ENCODE measurements around the gene MLH3.

MLH3 gene

GRCh38 chr14:75063491-75064204, 12.4 kb upstream of the MLH3 start, which contains the start of gene ACYP1:
Gene ACYP1, minus strand, starts transcription at chr14:75064024. Its CDS starts 471 bp downstream, at chr14:75063553.
- peak; percentile 97 for DNase-seq (ENCODE audit: low spot score)
- ChIA-PET CTCF (interaction anchor here (0.6 to 0.9 kb wide), 5 partner anchors 28 to 236 kb away, joined by 3 to 4 read pairs (median 3); no protein-coding TSS in a partner anchor), POLR2A (ENCODE audit: low non-redundant PET) (interaction anchor here (0.6 to 0.8 kb wide), 3 partner anchors 118 to 1846 kb away, joined by 3 to 5 read pairs (median 4); no protein-coding TSS in a partner anchor)
- TF ChIP-seq CTCF (conservative IDR thresholded peaks at IDR 0.05; ENCODE audit: low read depth): no peak
- H3K27ac ChIP-seq: peak within 1 kb of the TSS; percentile 89

DNA sequence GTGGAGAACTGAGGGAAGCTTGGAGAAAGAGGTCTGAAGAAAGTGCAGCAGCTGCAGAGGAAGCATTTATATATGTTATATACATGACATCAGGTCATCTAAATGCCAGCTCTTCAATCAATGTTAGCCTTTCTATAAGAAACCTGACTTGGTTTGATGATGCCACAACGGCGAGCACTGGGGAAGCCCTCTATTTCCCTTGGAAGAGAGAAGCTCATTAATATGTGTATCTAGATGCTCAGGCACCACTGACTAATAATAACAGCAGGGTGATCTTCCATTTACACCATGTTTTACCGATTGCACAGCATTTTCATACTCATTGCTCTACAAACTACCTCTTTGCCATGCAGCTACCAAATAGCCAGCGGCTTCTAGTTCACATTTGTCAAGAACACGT, 11.7 kb upstream of the MLH3 start:
- H3K27ac ChIP-seq: peak overlapping the region; percentile 89
- no peak for TF ChIP-seq CTCF (conservative IDR thresholded peaks at IDR 0.05; ENCODE audit: low read depth)
- no peak for DNase-seq (ENCODE audit: low spot score)
- POLR2A ChIA-PET (ENCODE audit: low non-redundant PET): no interaction called here
- CTCF ChIA-PET: interaction anchor here (0.6 kb wide), 2 partner anchors 25 to 157 kb away, joined by 3 to 4 read pairs; no protein-coding TSS in a partner anchor

DNA sequence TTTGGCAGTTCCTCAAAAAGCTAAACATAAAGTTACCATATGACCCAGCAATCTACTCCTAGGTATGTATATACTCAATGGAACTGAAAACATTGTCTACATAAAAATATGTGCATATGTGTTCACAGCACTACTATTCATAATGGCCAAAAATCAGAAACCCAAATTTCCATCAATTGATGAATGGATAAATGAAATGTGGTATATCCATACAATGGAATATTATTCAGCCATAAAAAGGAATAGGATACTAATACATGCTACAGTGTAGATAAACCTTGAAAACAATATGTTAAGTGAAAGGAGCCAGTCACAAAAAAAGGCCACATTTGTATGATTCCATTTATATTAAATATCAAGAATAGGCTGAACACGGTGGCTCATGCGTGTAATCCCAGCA, 9.2 kb upstream of the MLH3 start:
- no peak for TF ChIP-seq CTCF (conservative IDR thresholded peaks at IDR 0.05; ENCODE audit: low read depth)
- ChIA-PET POLR2A (ENCODE audit: low non-redundant PET) (no interaction called here), CTCF (interaction anchor here (0.6 kb wide), 1 partner anchor 243 kb away, joined by 3 read pairs; no protein-coding TSS in a partner anchor)
- no peak overlapping the region for H3K27ac ChIP-seq
- no peak for DNase-seq (ENCODE audit: low spot score)

DNA sequence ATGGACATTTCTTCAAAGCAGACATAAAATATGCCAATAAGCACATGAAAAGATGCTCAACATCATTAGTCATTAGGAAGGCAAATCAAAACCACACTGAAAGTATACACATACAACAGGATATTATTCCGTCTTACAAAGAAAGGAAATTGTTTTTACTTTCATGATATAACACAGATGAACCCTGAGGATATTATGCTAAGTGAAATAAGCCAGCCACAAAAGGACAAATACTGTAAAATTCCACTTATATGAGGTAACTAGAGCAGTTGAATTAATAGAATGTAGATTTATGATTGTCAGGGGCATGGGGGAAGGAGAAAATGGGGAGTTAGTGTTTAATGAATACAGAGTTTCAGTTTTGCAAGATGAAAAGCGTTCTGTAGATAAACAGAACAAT, 8.4 kb upstream of the MLH3 start:
- TF ChIP-seq CTCF (conservative IDR thresholded peaks at IDR 0.05; ENCODE audit: low read depth): no peak
- no peak for DNase-seq (ENCODE audit: low spot score)
- ChIA-PET CTCF (interaction anchor here (0.6 kb wide), 1 partner anchor 242 kb away, joined by 3 read pairs; no protein-coding TSS in a partner anchor), POLR2A (ENCODE audit: low non-redundant PET) (no interaction called here)
- no peak overlapping the region for H3K27ac ChIP-seq

DNA sequence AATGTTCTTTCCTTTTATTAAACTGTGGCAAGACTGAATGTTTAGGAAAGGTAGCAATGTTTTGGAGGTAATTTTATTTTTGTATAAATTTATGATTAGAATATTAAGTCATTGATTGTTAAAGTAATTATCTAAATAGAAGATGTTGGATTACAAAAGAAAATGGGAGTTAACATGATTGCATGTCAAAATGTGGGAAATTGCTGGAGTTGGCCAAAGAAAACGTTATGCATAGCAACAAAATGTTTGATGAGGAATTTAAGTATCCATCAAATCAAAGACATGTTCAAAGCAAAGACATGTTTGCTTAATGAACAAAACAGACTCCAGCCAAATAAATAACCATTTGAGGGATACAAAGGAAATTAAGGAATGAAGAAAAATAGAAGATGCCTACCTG, 3.2 kb upstream of the MLH3 start:
- ChIA-PET POLR2A (ENCODE audit: low non-redundant PET) (no interaction called here), CTCF (interaction anchor here (1.0 kb wide), 1 partner anchor 110 kb away, joined by 5 read pairs; no protein-coding TSS in a partner anchor)
- no peak for DNase-seq (ENCODE audit: low spot score)
- no peak overlapping the region for H3K27ac ChIP-seq
- TF ChIP-seq CTCF (conservative IDR thresholded peaks at IDR 0.05; ENCODE audit: low read depth): no peak

DNA sequence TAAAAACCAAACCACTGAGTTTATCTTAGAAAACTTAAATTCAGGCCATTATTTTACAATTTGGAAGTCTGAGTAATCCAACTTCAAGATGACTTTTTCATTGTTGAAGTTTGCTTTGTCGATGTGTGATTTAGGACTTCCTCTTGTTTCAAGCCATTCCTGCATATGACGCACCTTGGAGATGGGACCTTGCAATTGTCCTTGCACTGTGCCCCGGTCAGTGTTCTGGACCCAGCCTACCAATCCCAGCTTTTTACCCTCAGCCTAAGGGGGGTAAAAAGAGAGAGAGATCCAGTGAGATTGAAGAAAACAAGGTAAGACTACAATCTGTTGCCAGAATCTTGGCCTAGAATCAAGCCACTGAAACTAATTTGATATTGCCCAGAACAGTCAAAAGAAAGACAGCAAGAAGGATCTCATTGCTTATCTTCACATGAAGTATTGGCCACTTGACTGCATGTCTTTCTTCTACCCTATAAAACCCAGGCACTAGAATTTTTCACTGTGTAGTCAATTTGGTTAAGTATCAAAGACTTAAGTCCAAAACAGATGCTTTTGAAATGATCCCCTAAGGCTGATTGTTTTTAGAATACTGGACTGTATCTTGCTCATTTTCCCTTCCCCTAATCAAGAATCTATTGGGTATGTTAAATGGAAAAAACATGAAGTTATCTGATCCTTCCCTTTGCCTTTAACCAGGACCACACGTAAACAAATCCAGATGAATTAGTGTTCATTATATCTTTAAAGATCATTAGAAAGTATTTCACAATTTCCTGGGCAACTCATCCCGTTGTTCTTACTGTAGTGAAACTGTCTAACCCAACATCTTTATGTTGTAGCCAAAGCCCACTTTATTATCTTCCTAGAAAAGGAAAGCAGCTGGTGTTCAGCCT, 2.4 kb upstream of the MLH3 start:
- TF ChIP-seq CTCF (conservative IDR thresholded peaks at IDR 0.05; ENCODE audit: low read depth): no peak
- POLR2A ChIA-PET (ENCODE audit: low non-redundant PET): interaction anchor here (0.7 kb wide), 1 partner anchor 8 kb away, joined by 3 read pairs; no protein-coding TSS in a partner anchor
- no peak overlapping the region for H3K27ac ChIP-seq
- no peak for DNase-seq (ENCODE audit: low spot score)
- CTCF ChIA-PET: no interaction called here
